IgD-negative memory B cell (primary cell): ENCODE data around the gene ERC2. TPM values are rescaled to one million over a fixed set of nuclear protein-coding genes. Genes with fewer than 3 reads are reported as not detected.

ENCODE experiments used
- H3K27ac Mint-ChIP-seq, 3 donors: one replicate each; pipeline ENCODE4 v1.8.0; 2020 to 2022; ENCODE audit warnings: mild to moderate bottlenecking in 3 of 3, mixed read lengths in 3 of 3, moderate library complexity in 1 of 3
- H3K27me3 Mint-ChIP-seq: one replicate; pipeline ENCODE4 v1.8.0; 2021; ENCODE audit warnings: mixed read lengths
- H3K36me3 Mint-ChIP-seq: one replicate; pipeline ENCODE4 v1.8.0; 2020; ENCODE audit warnings: mild to moderate bottlenecking, mixed read lengths
- H3K4me1 Mint-ChIP-seq, 3 donors: one replicate each; pipeline ENCODE4 v1.8.0; 2020 to 2022; ENCODE audit warnings: mixed read lengths in 3 of 3, mild to moderate bottlenecking in 1 of 3
- H3K4me3 Mint-ChIP-seq, 4 donors: one replicate each; pipeline ENCODE4 v1.8.0; 2020 to 2022; ENCODE audit warnings: mild to moderate bottlenecking in 4 of 4, mixed read lengths in 4 of 4, moderate library complexity in 3 of 4
- H3K9me3 Mint-ChIP-seq, 3 donors: one replicate each; pipeline ENCODE4 v1.8.0; 2020 to 2021; ENCODE audit warnings: mixed read lengths in 3 of 3, mild to moderate bottlenecking in 1 of 3
- polyA plus RNA-seq: library from polyadenylated mRNA; unstranded; fragments of 300-500 nt; fragmentation: Illumina TruSeq; gene quantifications from one replicate; pipeline ENCODE4 v1.2.3, GENCODE V29; 2021

ERC2 gene
- polyA plus RNA-seq, 1 donor from 2014 or later, result not detected

DNA sequence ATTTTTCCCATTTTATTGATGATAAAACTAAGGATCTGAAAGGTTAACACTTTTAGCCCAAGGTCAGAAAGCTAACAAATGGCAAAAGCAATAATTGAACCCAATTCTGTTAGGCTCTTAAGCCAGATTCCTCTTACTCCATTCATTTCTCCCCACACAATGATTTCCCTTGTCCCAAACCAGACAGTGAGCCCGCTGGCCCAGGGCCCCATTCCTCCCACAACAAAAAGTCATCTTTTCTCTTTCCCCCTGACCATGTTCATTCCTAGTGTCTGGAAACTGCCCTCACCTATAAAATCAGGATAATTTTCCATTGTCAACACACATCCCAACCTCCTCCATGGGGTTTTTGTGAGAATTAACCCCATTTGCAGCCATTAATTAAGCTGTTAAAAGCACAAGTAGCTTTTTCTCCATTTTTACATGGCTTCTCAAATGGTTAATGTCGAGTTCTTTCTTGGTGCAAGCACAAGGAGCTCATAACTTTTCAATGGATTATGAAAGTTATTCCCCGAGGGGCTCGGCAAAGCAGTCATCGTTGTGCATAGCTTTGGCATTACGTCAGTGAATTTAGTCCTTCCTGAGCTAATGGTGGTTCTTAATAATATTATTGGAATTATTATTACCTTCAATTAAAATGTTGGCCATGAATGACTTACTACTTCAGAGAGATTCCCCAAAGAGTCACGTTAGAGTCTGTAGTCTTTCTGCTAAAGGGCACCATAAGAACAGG, 830.2 kb downstream of the ERC2 start:
- Mint-ChIP-seq H3K9me3 (peaks cover 0 to 5% (median 0%) of the 10 kb centered on the region in 3 donors), H3K4me3 (no peak overlapping the region), H3K27ac (no peak overlapping the region), H3K27me3 (peaks cover 6% of the 10 kb centered on the region), H3K4me1 (no peaks in the 10 kb centered on the region), H3K36me3 (no peaks in the 10 kb centered on the region)

- Mint-ChIP-seq H3K4me1 (no peaks in the 10 kb centered on the region), H3K4me3 (no peak overlapping the region), H3K27ac (no peak overlapping the region), H3K9me3 (peaks cover 0 to 2% (median 0%) of the 10 kb centered on the region in 3 donors), H3K36me3 (no peaks in the 10 kb centered on the region), H3K27me3 (peaks cover 3% of the 10 kb centered on the region)
Measured at GRCh38 chr3:55636300-55637195, 831.7 kb downstream of the ERC2 start.

DNA sequence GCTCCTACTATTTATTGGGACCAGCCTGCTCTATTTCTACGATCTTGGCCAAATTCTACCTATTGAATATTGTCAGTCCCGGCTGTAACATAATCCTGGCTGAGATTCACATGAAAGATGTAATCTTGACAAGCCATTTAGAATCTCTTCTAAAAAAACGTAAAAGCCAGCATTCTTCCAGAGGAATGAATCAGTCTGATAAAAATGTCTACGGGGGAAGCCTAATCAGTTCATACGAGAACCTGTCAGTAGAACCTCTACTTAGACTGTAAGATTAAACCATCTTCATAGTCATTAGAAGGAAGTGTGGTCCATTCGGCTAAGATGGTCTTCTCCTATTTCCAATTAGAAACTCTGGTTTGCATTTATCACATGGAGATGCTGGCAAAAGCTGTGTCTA, 833.9 kb downstream of the ERC2 start:
- H3K27ac Mint-ChIP-seq, result no peak overlapping the region
- no peaks in the 10 kb centered on the region for H3K36me3 Mint-ChIP-seq
- H3K27me3 Mint-ChIP-seq, result peaks cover 2% of the 10 kb centered on the region
- no peaks in the 10 kb centered on the region for H3K9me3 Mint-ChIP-seq
- H3K4me3 Mint-ChIP-seq, result no peak overlapping the region
- H3K4me1 Mint-ChIP-seq, result no peaks in the 10 kb centered on the region

- peaks cover 0 to 2% (median 0%) of the 10 kb centered on the region in 3 donors for H3K9me3 Mint-ChIP-seq
- H3K4me3 Mint-ChIP-seq, result no peak overlapping the region
- no peaks in the 10 kb centered on the region for H3K4me1 Mint-ChIP-seq
- peaks cover 2% of the 10 kb centered on the region for H3K27me3 Mint-ChIP-seq
- no peaks in the 10 kb centered on the region for H3K36me3 Mint-ChIP-seq
- peak overlapping the region in 1 of 3 donors; percentile 18 for H3K27ac Mint-ChIP-seq
Measured at GRCh38 chr3:55633333-55633732, 834.9 kb downstream of the ERC2 start.

DNA sequence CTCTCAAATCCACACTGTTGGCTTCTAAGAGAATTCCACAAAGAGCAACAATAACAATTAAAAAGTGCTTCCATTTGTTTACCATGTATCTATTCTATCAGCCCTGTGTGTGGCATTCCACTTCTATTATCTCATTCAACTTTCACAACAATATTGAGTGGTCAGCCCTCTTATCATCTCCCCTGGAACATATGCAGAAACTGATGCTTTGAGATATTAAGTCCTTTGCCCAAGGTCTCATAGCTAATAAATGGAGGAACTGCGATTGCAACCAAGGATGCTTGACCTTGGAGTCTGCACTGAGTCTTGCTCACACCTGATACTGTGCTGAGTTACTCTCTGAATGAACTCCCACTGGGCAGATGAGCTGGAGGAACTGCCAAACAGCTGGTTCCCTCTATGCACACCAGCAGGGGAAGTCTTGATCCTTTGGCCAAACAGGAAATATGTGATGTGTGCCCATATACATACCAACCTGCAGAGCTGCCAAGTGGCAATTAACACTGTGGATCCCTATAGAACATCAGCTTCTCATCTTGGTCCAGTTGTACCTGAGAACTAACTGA, 836.4 kb downstream of the ERC2 start:
- H3K4me1 Mint-ChIP-seq, result no peaks in the 10 kb centered on the region
- no peak overlapping the region for H3K4me3 Mint-ChIP-seq
- H3K27me3 Mint-ChIP-seq, result peaks cover 2% of the 10 kb centered on the region

DNA sequence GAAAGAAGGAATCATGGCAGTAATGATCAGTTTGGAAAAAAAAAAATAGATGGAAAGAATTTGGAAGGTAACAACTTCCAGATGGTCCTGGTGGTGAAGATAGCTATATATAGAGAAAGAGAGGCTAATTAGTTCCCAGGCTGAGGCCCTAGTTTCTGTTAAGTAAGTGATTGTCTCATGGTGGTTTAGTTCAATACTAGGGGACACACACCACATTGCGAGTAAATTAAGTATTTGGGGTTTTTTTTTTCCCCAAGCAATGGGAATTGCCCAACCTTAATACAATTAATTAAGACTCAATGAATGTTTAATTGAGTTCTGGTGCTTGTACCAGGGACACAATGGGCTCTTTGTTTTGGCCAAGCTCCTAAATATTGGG, 837.4 kb downstream of the ERC2 start:
- Mint-ChIP-seq H3K4me3 (no peak overlapping the region), H3K4me1 (no peaks in the 10 kb centered on the region), H3K36me3 (no peaks in the 10 kb centered on the region), H3K27ac (no peak overlapping the region), H3K9me3 (peaks cover 0 to 2% (median 0%) of the 10 kb centered on the region in 3 donors), H3K27me3 (no peaks in the 10 kb centered on the region)

More for the DNA sequence above, 836.4 kb downstream of the ERC2 start:
- Mint-ChIP-seq H3K9me3 (peaks cover 0 to 2% (median 0%) of the 10 kb centered on the region in 3 donors), H3K27ac (no peak overlapping the region), H3K36me3 (no peaks in the 10 kb centered on the region)

GRCh38 chr3:55630280-55630920, 837.9 kb downstream of the ERC2 start:
- H3K36me3 Mint-ChIP-seq, result no peaks in the 10 kb centered on the region
- H3K4me3 Mint-ChIP-seq, result no peak overlapping the region
- peaks cover 0 to 2% (median 0%) of the 10 kb centered on the region in 3 donors for H3K9me3 Mint-ChIP-seq
- no peaks in the 10 kb centered on the region for H3K4me1 Mint-ChIP-seq
- no peaks in the 10 kb centered on the region for H3K27me3 Mint-ChIP-seq
- no peak overlapping the region for H3K27ac Mint-ChIP-seq

GRCh38 chr3:55629432-55629831, 838.8 kb downstream of the ERC2 start:
- Mint-ChIP-seq H3K4me3 (no peak overlapping the region), H3K36me3 (no peaks in the 10 kb centered on the region), H3K9me3 (peaks cover 0 to 2% (median 0%) of the 10 kb centered on the region in 3 donors), H3K4me1 (no peaks in the 10 kb centered on the region), H3K27ac (no peak overlapping the region), H3K27me3 (no peaks in the 10 kb centered on the region)

GRCh38 chr3:55626279-55626665, 842.0 kb downstream of the ERC2 start:
- Mint-ChIP-seq H3K4me1 (no peaks in the 10 kb centered on the region), H3K4me3 (no peak overlapping the region), H3K9me3 (peaks cover 0 to 2% (median 0%) of the 10 kb centered on the region in 3 donors), H3K36me3 (no peaks in the 10 kb centered on the region), H3K27me3 (peaks cover 3% of the 10 kb centered on the region), H3K27ac (no peak overlapping the region)

DNA sequence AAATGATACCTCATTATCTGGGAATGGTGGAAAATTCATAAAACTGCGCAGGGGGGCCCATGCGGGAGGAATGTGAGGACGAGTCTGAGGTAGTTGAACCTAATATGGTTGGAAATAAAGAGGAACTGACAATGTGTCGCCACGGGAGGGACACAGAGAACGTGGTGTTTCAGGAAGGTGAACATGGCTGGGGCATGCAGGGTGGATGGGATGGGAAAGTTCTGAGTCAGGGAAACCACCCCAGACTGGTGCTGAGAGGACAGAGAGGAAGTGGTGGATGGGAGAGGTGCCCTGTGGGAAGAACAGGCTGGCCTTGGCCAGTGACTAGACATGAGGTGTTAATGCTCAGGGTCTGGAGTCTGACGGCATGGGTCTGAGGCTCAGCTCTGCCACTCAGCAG, 844.0 kb downstream of the ERC2 start:
- Mint-ChIP-seq H3K27me3 (peaks cover 3% of the 10 kb centered on the region), H3K36me3 (no peaks in the 10 kb centered on the region), H3K4me3 (no peak overlapping the region), H3K9me3 (peaks cover 0 to 2% (median 0%) of the 10 kb centered on the region in 3 donors), H3K4me1 (no peaks in the 10 kb centered on the region), H3K27ac (no peak overlapping the region)

- Mint-ChIP-seq H3K36me3 (no peaks in the 10 kb centered on the region), H3K4me3 (no peak overlapping the region), H3K4me1 (no peaks in the 10 kb centered on the region), H3K27ac (no peak overlapping the region), H3K9me3 (peaks cover 0 to 2% (median 0%) of the 10 kb centered on the region in 3 donors), H3K27me3 (peaks cover 3% of the 10 kb centered on the region)
Measured at GRCh38 chr3:55623786-55624185, 844.5 kb downstream of the ERC2 start.

GRCh38 chr3:55622733-55623132, 845.5 kb downstream of the ERC2 start:
- no peaks in the 10 kb centered on the region for H3K36me3 Mint-ChIP-seq

GRCh38 chr3:55622116-55622515, 846.2 kb downstream of the ERC2 start:
- no peaks in the 10 kb centered on the region for H3K4me1 Mint-ChIP-seq
- peaks cover 0 to 3% (median 0%) of the 10 kb centered on the region in 3 donors for H3K9me3 Mint-ChIP-seq
- no peak overlapping the region for H3K27ac Mint-ChIP-seq
- H3K4me3 Mint-ChIP-seq, result no peak overlapping the region
- H3K36me3 Mint-ChIP-seq, result no peaks in the 10 kb centered on the region
- peaks cover 3% of the 10 kb centered on the region for H3K27me3 Mint-ChIP-seq

More at GRCh38 chr3:55622733-55623132, 845.5 kb downstream of the ERC2 start:
- peaks cover 3% of the 10 kb centered on the region for H3K27me3 Mint-ChIP-seq
- no peak overlapping the region for H3K27ac Mint-ChIP-seq
- peaks cover 0 to 3% (median 0%) of the 10 kb centered on the region in 3 donors for H3K9me3 Mint-ChIP-seq
- no peaks in the 10 kb centered on the region for H3K4me1 Mint-ChIP-seq
- H3K4me3 Mint-ChIP-seq, result no peak overlapping the region

DNA sequence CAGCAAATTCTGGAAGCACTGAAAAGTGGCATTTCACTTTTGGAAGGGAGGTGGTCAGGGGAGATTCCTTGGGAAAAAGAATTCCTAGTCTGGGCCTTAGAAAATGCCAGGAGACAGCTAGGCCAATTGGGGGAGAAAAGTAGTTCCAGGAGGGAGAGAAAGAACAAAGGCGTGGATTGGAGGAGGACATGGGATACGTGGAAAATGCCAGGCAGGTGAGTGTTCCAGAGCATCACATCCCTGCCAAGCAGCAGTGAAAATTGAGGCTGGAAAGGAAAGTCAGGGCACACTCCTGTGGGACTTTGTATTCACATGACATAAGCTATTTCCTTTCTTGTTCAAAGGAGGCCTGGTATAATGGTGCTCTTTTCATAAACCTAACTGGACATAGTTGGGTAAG, 846.6 kb downstream of the ERC2 start:
- no peaks in the 10 kb centered on the region for H3K36me3 Mint-ChIP-seq
- no peak overlapping the region for H3K4me3 Mint-ChIP-seq
- H3K27me3 Mint-ChIP-seq, result peaks cover 3% of the 10 kb centered on the region
- H3K27ac Mint-ChIP-seq, result no peak overlapping the region
- peaks cover 0 to 3% (median 0%) of the 10 kb centered on the region in 3 donors for H3K9me3 Mint-ChIP-seq
- no peaks in the 10 kb centered on the region for H3K4me1 Mint-ChIP-seq

- Mint-ChIP-seq H3K36me3 (no peaks in the 10 kb centered on the region), H3K27ac (no peak overlapping the region), H3K4me3 (no peak overlapping the region), H3K27me3 (peaks cover 3% of the 10 kb centered on the region), H3K4me1 (no peaks in the 10 kb centered on the region), H3K9me3 (peaks cover 0 to 3% (median 0%) of the 10 kb centered on the region in 3 donors)
Measured at GRCh38 chr3:55621026-55621422, 847.2 kb downstream of the ERC2 start.
